Stimulated activated CD4-positive, alpha-beta T cell treated with anti-CD3 and anti-CD28 coated beads, TNF-alpha, amount 100 ng/mL, for 24 hours (primary cell): ENCODE measurements around the gene CABP4.
A peak's percentile ranks its signal among the peaks of the same experiment; 100 is the strongest.
"Not testable (repeated sequence)": the region's sequence is repeated elsewhere in the genome, so short reads cannot be mapped to it uniquely, and the experiment has no call there.

Source experiments
- DNase-seq, 3 experiments: peaks; one replicate each; pipeline ENCODE4 v3.0.0-alpha.2; 2020; ENCODE audit warnings: low read depth in 3 of 3

CABP4 gene

DNA sequence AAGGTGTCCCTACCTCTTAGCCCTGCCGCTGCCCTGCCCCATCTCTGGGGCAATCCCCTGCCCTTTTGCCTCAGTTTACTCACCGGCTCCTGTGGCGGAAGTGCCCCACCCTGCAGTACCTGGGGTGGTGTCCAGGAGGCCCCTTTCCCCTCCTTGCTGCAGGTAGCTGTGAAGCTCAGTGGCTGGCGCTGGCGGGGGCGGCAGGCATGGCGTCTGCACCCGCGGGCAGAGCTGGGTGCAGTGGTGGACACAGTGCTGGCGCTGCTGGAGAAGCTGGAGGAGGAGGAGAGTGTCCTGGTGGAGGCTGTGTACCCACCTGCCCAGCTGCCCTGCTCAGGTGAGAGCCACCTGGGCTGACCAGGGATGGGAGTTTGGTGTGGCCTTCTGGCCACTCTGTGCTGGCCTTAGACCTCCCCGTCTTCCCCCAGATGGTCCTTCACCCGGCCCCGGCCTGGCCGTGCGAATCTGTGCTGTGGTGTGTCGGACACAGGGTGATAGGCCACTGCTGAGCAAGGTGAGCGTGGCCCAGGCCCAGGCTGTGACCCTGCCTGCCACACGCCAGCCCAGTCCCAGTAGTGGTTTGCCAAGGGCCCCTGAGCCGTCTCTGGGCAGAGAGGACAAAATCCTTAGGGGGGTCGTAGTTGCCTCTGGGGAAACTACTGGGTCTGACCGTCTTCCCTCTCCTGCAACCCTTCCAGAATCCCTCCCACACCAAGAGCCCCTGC is 35.7 kb upstream of the CABP4 start:
- no peak for DNase-seq

DNA sequence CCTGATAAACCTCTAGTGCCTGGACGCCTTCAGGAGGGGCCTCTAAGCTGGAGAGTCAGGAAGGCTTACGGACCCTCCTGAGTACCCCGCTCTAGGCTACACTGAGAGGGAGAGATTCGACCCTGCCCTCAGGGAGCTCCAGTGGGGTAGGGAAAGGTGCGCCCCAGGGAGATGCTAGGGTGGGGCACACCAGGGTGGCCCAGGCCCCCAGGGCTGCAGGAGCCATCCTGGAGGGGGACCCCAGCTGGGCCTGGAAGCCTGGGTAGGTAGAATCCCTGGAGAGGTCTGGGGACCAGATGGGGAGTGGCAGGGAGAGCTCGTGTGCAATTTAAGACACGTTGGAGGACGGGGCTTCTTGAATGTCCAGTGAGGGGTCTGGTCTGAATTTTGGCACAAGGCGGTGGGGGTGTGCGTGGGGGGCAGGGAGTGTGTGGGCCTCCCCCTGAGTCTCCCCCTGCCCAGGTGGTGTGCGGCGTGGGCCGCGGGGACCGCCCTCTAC is 35.0 kb upstream of the CABP4 start:
- DNase-seq: no peak

DNA sequence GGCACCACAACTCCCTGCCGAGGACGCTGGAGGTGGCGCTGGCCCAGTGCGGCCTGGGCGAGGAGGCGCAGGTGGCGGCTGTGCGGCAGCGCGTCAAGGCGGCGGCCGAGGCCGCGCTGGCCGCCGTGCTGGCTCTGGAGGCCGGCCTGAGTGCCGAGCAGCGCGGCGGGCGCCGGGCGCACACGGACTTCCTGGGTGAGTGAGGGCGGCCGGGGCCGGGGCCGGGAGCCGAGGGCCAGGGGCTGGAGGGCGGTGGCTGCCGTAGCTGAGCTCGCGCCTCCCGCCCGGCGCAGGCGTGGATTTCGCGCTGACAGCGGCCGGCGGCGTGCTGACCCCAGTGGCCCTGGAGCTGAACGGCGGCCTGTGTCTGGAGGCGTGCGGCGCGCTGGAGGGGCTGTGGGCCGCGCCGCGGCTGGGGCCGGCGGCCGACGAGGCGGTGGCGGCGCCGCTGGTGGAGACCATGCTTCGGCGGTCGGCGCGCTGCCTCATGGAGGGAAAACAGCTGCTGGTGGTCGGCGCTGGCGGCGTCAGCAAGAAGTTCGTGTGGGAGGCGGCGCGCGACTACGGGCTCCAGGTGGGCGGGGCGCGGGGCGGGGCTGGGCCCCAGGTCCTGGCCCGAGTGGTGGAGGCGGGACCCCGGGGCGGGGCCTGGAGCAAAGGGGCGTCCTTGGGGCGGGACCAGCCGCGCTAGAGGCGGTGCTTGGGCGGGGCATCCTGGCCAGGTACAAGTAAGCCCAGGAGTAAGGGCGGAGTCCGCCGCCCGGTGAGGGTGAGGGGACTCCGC is 34.3 kb upstream of the CABP4 start:
- DNase-seq: peak; percentile 96 to 99 (median 98)

DNA sequence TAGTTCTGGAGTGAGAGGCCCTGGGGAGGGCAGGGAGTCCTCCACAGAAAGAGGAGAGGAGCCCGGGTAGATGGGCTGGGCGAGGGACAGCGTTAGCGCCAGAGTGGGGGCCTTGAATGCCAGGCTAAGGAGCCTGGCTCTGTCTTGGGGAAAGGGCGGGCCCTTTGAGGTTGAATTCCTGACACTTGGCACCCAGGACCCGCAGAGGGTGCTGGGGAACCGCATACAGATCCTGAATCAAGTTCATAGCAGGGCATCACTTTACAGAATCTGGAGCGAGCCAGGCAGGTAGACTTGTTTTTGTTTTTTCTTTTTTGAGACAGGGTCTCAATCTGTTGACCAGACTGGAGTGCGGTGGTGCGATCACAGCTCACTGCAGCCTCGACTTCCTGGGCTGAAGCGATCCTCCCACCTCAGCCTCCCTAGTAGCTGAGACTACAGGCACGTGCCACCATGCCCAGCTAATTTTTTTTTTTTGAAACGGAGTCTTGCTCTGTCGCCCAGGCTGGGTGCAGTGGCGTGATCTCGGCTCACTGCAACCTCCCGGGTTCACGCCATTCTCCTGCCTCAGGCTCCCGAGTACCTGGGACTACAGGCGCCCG is 33.6 kb upstream of the CABP4 start:
- no peak for DNase-seq

DNA sequence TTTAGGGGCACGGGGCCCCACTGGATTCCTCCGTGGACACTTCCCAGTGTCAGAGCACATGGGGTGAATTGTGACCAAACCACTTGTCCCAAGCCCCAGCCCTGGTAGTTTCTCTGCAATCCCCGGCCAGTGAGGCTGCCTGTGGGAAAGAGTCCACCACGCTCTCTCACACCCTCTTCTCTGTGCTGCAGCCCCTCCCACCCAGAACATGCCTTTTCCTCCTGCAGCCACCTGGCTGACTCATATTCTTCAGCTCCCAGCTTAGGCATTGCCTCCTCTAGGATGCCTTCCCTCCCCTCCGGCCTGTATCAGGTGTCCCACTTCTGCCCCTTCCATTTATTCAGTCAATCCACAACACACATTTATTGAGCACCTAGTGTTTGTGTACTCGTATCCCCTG is 32.3 kb upstream of the CABP4 start:
- DNase-seq: no peak

DNA sequence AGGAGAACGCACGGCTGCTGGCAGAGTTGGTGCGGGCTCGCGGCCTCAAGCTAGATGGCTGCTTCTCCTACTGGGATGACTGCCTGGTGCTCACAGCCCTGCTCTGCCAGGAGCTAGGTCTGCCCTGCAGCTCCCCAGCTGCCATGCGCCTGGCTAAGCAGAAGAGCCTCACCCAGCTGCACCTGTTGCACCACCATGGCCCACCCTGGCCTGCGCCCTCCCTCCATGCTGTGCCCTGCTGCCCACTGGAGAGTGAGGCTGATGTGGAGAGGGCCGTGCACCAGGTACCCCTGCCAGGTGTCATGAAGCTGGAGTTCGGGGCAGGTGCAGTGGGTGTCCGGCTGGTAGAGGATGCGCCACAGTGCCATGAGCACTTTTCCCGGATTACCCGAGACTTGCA is 31.7 kb upstream of the CABP4 start:
- DNase-seq: no peak

DNA sequence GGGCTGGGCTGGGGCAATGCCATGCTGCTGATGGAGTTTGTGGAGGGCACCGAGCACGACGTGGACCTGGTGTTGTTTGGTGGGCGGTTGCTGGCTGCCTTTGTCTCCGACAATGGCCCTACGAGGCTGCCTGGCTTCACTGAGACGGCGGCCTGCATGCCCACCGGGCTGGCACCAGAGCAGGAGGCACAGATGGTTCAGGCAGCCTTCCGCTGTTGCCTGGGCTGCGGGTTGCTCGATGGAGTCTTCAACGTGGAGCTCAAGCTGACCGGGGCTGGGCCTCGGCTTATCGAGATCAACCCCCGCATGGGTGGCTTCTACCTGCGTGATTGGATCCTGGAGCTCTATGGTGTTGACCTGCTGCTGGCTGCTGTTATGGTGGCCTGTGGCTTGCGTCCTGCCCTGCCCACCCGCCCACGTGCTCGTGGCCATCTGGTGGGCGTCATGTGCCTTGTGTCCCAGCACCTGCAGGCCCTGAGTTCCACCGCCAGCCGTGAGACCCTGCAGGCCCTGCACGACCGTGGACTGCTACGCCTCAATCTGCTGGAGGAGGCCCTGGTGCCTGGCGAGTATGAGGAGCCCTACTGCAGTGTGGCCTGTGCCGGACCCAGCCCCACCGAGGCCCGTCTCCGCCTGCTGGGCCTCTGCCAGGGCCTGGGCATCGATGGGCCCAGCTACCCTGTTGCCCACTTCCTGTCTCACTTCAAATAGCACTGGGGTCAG is 31.1 kb upstream of the CABP4 start:
- DNase-seq: no peak

DNA sequence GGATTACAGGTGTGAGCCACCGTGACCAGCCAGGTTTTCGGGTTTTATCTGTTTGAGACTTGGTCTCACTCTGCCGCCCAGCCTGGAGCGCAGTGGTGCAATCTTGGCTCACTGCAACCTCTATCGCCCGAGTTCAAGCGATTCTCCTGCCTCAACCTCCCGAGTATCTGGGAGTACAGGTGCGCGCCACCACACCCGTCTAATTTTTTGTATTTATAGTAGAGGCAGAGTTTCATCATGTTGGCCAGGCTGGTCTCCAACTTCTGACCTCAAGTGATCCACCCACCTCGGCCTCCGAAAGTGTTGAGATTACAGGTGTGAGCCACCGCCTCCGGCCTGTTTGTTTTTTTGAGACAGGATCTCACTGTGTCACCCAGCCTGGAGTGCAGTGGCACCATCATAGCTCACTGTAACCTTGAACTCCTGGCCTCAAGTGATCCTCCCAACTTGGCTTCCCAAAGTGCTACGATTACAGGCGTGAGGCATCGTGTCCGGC is 27.7 kb upstream of the CABP4 start:
- DNase-seq: not testable (repeated sequence)

DNA sequence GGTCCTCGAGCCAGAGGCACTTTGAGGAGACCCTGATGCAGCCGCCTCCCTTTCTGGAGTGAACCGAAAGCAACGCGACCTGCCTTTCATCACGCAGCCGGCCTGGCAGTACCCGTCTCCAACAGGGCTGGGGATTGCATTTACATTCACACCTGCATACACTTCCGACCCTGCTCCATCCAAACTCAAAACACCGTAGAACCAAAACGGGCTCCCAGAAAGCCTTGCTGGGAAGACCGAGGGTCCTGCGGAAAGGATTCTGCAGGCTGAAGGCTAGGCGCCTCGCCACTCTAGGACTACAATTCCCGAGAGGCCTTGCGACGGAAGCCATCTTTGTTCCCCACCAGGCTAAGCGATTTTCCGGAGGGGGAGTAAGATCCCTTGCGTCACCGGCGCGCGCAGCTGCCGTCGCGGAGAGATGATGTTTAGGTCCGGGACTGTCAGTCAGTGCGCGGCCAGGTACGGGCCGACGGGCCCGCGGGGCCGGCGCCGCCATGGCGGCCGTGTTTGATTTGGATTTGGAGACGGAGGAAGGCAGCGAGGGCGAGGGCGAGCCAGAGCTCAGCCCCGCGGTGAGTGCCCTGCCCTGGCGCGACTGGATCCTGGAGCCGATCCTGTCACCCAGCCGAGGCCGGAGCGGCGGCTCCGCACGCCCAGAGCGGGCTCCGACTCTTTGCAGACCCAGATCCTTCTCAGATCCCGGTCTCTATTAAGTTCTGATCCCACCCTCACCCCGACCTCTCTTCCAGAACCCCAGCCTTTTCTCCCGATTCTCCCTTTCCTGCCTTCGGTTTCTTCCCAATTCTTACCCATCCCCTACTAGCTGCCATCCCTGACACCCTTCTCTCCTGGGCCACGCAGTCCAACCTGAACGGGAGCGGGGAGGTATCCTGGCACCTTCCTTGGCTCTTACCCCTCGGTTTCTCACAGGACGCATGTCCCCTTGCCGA is 26.8 kb upstream of the CABP4 start, which contains the start of gene RPS6KB2:
TSS of gene RPS6KB2 (plus strand) at position 443 of the 950 bp plus-strand sequence. CDS start at position 495, 52 bp downstream.
- DNase-seq: peak; percentile 99 to 100 (median 99)

DNA sequence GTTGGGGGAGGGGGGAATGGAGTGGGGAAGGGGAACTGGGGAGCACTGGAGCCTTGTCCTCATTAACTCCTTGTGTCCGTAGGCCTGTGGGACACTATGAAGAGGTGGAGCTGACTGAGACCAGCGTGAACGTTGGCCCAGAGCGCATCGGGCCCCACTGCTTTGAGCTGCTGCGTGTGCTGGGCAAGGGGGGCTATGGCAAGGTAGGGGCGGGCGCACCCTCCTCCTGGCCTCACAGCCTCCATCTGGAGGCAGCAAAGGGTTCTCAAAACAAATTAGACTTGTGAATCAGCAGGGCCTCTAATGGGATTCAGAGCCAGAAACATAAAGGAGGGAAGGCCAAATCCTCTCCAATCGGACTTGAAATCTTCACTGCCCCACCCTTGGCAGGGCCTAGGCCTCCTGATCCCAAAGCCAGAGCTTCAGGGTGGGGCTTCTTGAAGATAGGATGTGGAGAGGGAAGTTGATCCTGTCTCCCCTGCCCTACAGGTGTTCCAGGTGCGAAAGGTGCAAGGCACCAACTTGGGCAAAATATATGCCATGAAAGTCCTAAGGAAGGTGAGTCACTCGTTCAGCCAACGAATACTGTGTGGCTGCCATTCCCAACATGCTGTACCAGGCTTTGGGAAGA is 26.0 kb upstream of the CABP4 start:
- DNase-seq: no peak

DNA sequence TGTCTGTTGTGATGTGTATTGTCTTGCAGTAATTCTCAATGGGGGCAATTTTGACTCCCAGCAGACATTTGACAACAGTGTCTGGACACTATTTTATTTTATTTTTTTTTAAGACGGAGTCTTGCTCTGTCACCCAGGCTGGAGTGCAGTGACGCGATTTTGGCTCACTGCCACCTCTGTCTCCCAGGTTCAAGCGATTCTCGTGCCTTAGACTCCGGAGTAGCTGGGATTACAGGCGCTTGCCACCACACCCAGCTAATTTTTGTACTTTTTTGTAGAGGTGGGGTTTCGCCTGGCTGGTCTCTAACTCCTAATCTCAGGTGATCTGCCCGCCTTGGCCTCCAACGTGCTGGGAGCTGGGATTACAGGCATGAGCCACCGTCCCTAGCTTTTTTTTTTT is 25.4 kb upstream of the CABP4 start:
- no peak for DNase-seq

DNA sequence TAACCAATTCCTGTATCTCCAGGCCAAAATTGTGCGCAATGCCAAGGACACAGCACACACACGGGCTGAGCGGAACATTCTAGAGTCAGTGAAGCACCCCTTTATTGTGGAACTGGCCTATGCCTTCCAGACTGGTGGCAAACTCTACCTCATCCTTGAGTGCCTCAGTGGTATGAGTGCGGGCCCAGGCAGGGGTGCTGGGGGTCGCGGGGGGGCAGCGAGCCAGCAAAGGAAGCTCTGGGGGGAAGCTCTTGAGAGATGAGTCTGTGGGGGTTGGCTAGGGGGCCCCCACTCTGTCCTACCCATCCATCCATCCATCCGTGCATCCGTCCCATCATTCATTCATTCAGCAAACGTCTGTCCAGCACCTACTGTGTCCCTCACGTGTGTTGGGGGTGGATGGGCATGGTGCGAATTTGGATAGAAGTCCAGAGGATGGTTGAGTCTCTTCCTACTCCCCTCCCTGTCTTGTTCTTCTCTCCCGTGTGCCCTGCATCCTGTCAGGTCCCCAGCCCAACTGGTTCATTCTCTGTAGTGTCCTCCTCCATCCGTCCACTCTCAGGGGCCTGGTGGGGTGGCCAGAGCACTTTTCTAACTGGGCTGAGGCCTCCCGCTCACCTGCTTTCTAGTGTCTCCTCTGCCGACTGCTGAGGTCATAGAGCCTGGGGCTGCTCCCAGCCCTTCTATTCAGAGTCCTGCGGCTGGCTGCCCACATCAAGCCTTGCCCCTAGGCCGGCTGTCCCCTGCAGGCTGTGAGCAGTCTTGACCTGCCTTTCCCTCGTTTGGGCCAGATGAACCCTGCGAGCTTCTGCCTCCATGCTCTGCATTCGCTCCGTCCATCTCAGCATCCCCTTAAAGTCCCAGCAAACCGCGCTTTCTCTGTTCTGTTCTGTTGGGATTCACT is 23.6 kb upstream of the CABP4 start:
- DNase-seq: no peak

DNA sequence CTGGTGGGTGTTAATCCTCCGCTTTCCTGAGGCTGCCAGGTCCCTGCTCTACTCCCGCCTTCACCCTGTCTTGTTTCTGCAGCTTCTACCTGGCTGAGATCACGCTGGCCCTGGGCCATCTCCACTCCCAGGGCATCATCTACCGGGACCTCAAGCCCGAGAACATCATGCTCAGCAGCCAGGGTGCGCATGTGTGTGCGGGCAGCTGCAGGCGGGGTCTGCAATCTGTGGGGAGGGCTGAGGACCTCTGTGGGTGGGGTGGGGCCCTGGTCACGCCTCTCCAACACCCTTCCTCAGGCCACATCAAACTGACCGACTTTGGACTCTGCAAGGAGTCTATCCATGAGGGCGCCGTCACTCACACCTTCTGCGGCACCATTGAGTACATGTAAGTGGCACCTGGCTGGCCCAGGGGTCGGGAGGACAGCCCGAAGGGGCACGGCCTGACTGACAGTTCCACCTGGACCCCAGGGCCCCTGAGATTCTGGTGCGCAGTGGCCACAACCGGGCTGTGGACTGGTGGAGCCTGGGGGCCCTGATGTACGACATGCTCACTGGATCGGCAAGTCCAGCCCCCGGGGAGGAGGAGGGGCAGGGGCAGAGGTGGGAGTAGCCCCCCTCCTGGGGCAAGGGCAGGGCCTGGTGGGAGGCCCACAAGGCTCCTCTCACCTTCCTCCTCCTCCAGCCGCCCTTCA is 22.4 kb upstream of the CABP4 start:
- no peak for DNase-seq

DNA sequence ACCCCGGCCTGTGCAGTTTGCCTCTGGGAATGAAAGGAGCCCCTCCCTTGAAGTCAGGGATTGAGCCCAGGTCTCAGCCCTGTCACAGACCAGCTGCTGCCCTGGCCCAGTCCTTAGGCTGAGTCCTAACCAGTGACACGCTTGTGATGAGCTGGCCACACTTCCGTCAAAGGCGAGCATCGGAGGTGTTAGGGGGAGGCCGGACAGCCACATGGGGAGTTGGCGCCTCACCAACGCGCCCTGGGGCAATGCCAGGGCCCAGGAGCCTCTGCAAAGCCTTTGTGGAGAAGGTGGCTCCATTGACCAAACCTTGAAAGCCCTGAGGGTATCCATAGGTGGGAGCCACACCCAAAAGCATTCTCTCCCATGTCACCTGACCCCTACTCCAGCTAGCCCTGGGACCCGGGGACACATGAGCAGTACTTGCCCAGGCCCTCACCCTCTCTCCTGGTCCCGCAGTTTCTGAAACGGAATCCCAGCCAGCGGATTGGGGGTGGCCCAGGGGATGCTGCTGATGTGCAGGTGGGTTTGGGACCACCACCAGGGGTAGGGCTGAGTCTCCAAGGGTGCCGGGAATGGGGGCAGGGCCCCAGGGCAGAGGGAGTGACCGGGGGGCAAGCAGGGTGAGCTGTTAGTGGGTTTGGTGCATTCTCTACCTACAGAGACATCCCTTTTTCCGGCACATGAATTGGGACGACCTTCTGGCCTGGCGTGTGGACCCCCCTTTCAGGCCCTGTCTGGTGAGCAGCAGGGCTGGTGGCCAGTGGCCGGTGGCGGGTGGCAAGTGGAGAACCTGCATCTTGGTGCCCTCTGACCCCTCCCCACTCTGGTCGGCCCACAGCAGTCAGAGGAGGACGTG is 21.4 kb upstream of the CABP4 start:
- no peak for DNase-seq

DNA sequence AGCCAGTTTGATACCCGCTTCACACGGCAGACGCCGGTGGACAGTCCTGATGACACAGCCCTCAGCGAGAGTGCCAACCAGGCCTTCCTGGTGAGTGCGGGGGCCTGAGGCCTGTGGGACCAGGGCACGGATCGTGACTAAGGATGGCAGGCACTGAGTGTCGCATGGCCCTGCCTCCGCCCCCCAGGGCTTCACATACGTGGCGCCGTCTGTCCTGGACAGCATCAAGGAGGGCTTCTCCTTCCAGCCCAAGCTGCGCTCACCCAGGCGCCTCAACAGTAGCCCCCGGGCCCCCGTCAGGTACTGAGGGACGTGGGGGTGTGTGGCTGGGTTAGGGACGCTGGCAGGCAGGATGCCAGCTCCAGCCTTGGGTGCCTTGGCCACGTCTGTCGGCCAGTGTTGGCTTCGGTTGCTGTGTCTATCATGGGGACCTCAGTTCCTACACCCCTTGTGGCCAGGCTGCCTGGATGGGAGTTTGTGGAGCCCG is 20.7 kb upstream of the CABP4 start:
- no peak for DNase-seq

DNA sequence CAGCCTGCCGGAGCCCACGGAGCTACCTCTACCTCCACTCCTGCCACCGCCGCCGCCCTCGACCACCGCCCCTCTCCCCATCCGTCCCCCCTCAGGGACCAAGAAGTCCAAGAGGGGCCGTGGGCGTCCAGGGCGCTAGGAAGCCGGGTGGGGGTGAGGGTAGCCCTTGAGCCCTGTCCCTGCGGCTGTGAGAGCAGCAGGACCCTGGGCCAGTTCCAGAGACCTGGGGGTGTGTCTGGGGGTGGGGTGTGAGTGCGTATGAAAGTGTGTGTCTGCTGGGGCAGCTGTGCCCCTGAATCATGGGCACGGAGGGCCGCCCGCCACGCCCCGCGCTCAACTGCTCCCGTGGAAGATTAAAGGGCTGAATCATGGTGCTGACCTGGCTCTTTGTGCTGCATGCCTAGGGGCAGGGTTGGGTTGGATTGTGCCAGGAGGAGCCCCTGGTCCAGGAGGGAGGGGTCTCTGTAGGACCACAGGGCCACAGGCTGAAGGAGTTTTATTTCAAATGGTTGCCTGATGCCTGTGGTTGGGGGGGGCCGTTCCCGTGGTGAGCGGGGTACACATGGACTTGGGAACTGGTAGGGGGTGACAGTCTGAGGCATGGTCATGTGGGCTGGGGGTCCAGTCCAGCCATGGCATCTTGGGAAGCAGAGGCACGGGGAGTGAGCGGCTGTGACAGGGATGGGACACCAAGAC is 20.0 kb upstream of the CABP4 start:
- DNase-seq: no peak
